NCI-H345 treated with DMSO at 0.1 percent for 48 hours (cell line): ENCODE measurements around the gene DAB2IP.

Experiments
- DNase-seq: peaks from one replicate; lab custom pipeline; 2025; ENCODE audit not compliant: unreplicated experiment; lab: John Stamatoyannopoulos, UW

The DAB2IP gene

GRCh38 chr9:121700832-121701419 lies 49.5 kb downstream of the DAB2IP start:
- DNase-seq, result no peak

- DNase-seq, result no peak
These were observed 50.4 kb downstream of the DAB2IP start for GRCh38 chr9:121701736-121702261.

DNA sequence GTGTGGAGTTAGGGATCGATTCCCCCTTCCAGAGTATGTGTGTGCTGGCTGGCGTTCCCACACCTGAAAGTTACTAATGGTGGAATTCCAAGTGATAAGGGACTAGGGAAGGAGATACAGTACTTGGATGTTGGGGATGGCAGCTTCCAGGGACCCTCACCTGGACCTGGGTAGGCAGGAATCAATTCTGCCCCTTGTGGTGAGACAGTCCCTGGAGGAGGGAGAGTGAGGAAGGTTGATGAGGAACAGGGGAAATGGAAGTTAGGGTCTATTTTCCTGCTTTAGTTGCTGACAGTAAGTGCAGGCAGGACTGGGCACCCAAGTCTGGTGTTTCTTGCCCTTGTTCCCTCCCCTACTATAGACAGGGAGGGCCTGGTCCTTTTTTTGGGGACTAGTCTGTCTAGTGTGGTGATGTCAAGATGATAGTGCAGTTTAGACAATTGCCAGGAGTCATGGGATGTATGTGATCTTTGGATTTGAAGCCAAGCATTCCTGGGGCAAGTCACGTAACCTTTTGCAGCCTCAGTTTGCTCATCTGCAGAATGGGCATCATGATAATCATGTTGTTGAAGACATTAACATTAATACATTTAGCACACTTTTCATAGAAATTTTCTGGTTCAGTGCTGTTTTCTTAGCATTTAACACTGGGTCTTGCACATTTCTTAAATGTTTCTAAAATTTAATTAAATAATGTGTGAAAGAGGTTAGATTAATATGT lies 51.7 kb downstream of the DAB2IP start:
- no peak for DNase-seq

DNA sequence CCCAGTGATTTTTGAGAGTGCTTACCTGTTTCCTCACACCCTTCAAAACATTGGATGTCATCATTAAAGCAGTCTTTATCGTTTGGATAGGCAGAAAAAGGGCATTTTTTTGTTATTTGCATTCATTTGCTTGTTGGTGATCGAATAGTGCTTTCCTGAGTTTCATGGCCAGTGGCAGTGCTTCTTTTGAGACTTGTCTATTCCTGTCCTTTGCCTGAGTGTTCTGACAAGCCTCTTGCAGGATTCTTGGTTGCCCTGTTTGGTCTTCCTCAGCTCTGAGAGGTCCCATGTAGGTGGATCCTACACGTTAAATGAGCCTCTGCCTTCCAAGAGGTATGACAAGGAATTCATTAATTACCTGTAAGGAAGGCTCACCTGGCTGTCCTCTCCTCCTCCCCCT lies 52.8 kb downstream of the DAB2IP start:
- no peak for DNase-seq

- DNase-seq, result no peak
These were observed 54.8 kb downstream of the DAB2IP start for GRCh38 chr9:121706149-121706750.

DNA sequence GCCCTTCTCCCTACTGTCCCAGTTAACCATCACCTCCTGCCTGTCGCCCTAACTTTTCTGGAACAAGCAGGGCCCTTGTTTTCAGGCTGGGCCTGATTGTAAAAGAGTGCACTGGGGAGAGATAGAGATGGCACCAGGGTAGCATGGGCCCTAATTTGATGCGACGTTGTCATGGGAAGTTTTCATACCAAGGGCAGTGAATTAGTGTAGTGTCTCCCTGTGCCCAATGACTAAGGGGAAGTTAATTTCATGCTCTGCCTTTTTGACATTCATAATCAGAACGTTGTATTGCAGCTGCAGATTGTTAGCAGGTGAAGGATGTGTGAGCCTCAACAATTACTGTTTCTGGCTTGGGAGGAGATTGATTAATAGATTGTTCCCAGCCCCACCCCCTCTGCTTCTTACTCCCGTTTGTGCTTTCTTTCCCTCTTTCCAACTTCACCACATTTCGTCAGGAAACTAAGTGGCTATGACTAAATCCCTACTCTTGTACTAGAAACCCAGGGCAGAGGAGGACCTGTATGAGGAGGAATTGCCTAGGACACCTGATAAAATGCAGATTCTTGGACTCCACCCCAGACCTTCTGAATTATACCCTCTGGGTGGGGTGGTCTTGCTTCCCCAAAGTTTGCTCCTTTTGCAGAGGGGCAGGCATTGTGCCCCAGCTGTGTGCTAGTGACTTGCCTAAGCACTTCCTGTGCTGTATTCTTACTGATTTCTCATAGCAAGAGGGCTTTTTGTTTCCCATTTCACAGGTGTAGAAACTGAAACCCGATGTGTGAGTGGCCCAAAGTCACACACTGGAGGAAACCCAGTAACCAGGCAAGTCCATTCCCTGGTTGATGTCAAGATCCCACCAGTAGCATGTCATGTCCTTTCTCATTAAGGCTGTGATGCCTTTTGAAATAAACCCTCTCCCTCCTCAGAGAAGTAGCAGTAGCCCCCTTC lies 56.3 kb downstream of the DAB2IP start:
- DNase-seq, result no peak

DNA sequence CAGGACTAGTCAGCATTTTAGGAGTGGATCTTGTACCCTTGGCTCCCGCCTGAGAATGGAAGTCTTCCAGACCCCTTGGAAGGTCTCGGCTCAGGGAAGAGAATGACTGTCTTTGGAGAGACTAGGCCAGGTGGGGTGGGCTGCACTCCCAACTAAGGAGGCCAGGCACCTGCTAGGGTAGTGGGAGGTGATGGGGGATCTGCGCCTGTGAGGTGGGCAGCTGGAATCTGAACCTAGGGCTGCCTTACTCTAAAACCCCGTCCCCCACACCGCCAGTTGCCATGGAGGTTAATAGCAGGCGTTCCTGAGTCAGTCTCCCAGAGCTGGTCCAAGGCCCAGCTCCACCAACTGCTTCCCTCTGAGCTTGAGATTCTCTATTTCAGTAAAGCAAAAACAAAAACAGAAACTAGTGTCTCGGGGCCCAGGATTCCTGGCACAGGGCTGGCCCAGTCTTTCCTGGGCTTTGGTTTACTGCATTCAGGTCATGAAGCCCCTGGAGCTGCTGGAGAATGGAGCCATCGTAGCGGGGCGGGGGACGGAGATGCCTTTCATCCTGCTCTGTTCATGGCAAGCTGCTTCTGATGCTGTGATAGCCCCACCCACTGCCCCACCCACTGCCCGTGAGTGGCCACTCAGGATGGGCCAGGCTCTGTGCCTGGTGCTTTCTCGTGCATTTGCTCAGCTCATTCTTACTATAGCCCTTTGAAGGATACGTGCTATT lies 57.5 kb downstream of the DAB2IP start:
- DNase-seq, result no peak

- DNase-seq, result no peak
These were observed 58.4 kb downstream of the DAB2IP start for GRCh38 chr9:121709798-121710197.

DNA sequence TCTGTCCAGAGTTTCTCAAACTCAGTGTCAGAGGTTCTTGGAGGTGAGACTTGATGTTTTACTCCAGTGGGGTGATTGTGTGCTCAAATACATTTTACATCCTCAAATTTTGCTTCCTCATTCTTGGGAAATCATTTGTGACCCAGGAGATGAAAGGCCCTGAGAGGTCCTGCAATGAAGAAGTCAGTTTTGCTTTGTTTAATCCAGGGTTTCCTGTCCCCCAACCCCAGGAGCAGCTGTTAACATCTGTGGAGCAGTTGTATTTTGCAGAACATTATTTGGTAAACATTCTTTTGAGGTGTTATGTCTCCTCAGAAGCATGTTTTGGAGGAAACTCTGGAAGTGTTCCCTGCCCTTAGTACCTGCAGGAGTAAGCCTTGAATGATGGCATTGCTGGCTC lies 59.8 kb downstream of the DAB2IP start:
- DNase-seq, result no peak

GRCh38 chr9:121711797-121712196 lies 60.4 kb downstream of the DAB2IP start:
- DNase-seq, result no peak

GRCh38 chr9:121713400-121714070 lies 62.1 kb downstream of the DAB2IP start:
- DNase-seq, result no peak

- no peak for DNase-seq
These were observed 62.8 kb downstream of the DAB2IP start for GRCh38 chr9:121714075-121714705.

DNA sequence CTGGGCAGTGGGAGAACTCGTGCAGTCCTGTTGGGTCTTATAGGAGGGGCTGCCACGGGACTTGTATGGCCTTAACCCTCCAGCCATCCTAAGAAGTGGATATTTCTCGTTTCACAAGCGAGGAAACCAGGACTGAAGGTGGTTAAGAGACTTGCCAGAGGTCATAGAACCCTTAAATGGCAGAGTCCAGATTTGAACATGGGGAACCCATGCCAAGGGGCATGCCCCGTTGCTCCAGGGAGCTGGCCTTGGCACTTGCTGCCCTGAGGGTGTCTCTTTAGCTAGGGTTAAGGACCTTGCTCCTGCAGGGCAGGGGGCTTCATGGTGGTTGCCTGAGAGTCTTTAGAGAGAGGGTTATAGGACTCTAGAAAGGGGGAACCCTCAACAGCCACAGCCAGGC lies 63.4 kb downstream of the DAB2IP start:
- no peak for DNase-seq

- DNase-seq, result no peak
These were observed 65.9 kb downstream of the DAB2IP start for GRCh38 chr9:121717141-121717991.

DNA sequence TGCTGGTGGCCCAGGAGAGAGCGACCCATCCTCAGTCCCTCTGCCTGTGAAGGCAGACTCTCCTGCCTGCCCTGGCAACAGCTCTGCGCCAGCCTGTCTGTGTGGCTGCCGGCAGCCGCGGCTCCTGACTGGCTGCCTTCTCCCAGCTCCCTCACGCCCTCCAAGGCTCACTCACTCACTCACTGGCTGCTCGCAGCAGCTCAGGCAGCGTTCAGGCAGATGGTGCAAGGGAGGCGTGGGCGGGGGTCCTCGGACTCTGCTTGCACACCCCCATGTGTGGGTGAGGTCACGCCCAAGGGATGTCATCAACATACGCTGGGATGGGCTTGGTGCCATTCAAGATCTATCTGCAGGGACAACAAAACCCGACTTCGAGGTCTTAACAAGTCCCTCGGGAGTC lies 66.7 kb downstream of the DAB2IP start:
- DNase-seq, result no peak

DNA sequence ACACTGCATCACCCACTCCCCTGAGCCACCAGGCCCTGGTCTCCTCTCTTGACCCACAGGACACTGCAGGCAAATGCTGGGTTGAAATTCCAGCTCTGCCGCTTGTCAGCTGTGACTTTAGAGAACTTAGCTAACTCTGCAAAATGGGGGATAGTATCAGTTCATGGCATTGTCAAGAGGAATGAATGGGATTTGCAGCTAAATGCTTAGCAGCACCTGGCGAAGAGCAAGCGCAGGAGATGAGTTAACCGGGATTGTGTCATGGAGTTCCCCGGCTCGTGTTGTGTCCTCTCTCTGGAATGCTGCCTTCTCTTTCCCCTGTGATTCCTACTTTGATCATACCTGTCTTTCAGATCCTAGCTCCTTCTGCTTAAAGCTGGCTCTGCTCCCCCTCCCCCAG lies 67.1 kb downstream of the DAB2IP start:
- no peak for DNase-seq

DNA sequence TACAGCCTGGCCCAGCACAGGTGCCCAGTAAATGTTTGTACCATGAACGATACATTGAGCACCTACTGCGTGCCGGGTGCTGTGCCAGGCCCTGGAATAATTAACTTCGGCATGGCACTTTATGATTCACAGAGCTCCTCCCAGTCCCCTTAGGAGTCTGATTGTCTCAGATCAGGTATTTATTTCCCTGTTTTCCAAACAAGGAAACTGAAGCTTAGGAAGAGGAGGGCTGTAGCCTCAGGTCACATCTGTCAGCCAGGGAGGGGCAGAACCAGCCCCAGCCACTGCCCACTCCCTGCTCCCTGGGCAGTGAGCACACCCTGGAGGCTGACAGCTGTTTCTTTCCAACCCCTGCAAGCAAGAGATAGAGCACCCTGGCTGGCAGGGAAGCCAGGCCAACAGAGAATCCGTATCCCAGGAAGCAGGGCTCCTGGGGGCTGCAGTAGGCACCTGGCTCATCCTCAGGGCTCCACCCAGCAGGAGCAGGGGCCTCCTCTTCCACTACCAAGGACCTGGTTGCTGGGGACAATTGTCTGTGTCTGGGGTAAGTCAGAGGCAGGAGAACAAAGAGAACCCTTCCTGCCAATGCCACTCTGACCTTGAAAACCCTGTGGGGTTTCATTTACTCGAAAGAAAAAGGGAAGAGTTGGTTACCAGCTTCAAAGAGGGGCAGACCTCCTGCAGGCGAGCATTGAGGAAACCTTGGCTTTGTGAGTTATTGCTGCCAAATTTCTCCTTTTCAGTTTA lies 69.0 kb downstream of the DAB2IP start:
- DNase-seq, result no peak

DNA sequence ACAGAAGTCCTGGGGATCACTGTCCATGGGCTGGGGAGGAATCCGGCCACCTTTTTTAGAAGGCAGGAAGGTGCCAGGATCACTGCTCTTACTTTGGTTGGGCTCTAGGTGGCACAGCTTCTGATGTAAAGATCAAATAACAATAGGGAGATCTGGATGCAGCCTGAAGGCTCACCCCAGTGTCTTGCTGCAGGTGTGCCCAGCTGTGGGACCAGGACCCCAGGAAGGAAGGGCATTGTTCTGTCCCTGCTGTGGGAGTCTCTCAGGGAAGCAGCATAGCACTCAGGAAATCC lies 69.6 kb downstream of the DAB2IP start:
- DNase-seq, result no peak
